ENCODE measurements around the gene UBE3B. TPM values are rescaled to one million over a fixed set of nuclear protein-coding genes. Genes with fewer than 3 reads are reported as not detected.

Gene UBE3B
- polyA plus RNA-seq, 1 experiment: 42.8 TPM

DNA sequence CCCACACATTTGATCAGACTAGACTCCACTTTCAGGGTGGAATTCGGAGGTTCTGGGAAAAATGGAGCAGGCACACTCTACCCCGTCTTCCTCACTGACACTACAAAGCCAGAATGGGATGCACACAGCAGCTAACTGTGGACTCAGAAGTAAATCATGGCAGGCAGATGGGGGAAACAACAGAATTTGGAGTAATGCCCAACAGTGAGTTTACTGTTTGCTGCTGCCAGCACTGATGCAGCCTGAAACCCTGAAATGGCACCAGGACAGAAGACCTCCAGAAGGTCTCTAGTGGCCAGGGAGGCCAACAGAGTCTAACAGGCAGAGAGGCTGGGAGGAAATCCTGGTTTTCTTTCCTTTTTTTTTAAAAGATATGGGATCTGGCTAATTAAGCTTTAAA lies 24.9 kb upstream of the UBE3B start:
- ChIA-PET POLR2A (no interaction called here), CTCF (interaction anchor here (0.8 to 2.5 kb wide), 3 partner anchors 15 to 24 kb away, joined by 3 to 14 read pairs (median 5); no protein-coding TSS in a partner anchor)
- no peaks in the 10 kb centered on the region for H3K27me3 ChIP-seq (ENCODE audit: control insufficient read depth, insufficient read depth, low read length)
- TF ChIP-seq, protein P1, sequence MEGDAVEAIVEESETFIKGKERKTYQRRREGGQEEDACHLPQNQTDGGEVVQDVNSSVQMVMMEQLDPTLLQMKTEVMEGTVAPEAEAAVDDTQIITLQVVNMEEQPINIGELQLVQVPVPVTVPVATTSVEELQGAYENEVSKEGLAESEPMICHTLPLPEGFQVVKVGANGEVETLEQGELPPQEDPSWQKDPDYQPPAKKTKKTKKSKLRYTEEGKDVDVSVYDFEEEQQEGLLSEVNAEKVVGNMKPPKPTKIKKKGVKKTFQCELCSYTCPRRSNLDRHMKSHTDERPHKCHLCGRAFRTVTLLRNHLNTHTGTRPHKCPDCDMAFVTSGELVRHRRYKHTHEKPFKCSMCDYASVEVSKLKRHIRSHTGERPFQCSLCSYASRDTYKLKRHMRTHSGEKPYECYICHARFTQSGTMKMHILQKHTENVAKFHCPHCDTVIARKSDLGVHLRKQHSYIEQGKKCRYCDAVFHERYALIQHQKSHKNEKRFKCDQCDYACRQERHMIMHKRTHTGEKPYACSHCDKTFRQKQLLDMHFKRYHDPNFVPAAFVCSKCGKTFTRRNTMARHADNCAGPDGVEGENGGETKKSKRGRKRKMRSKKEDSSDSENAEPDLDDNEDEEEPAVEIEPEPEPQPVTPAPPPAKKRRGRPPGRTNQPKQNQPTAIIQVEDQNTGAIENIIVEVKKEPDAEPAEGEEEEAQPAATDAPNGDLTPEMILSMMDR (IDR thresholded peaks at IDR 0.05; ENCODE audit: low read depth, low read length): no peak
- H3K9me3 ChIP-seq (ENCODE audit: control insufficient read depth, insufficient read depth, low read length): no peaks in the 10 kb centered on the region
- no peak for DNase-seq (ENCODE audit: low read depth, low spot score)
- no peak overlapping the region for H3K4me3 ChIP-seq (ENCODE audit: low read depth, low read length)
- H3K27ac ChIP-seq (ENCODE audit: low read depth, low read length): no peak overlapping the region

DNA sequence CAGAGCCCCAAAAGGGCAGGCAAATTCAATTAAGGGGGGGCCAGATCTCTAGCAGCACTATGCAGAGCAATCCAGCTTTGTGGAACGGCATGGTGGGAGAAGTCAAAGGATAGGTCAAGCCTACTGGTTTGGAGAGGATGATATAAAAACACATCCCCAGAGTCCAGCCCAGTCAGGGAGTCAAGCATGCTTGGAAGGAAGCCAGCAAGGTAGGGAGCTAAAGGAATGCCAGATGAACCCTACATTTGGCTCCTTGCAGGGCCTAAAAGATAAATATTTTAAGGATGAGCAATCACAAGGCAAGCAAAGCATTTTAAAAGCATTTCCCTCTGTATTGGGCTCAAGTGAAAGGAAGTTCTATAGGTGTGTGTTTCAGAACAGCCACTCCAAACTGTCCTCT lies 21.7 kb upstream of the UBE3B start:
- CTCF ChIA-PET: interaction anchor here (1.5 kb wide), 1 partner anchor 28 kb away, joined by 5 read pairs; no protein-coding TSS in a partner anchor
- no peaks in the 10 kb centered on the region for H3K27me3 ChIP-seq (ENCODE audit: control insufficient read depth, insufficient read depth, low read length)
- no peak overlapping the region for H3K4me3 ChIP-seq (ENCODE audit: low read depth, low read length)
- POLR2A ChIA-PET: no interaction called here
- TF ChIP-seq, protein P1 (IDR thresholded peaks at IDR 0.05; ENCODE audit: low read depth, low read length): no peak
- no peak for DNase-seq (ENCODE audit: low read depth, low spot score)
- H3K27ac ChIP-seq (ENCODE audit: low read depth, low read length): no peak overlapping the region
- no peaks in the 10 kb centered on the region for H3K9me3 ChIP-seq (ENCODE audit: control insufficient read depth, insufficient read depth, low read length)

DNA sequence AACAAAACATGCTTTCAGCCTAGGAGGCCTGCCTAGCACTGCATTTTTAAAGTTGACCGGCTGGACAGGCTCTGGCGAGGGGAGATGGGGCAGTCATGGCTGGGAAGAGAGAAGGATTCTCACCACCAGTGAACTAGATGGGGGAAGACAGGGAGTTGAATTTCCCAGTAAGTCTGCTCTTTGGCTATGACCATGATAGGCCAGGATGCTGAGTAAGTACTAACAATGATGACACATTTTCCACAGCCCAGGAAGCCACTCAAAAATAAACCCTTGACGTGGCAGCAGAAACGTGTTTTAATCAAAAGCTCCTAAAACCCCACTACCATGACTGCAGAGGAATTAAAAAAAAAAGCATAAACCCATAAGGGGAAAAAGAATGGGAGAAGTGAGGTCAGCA lies 19.3 kb upstream of the UBE3B start:
- Histone ChIP-seq H3K4me3 (ENCODE audit: low read depth, low read length) (no peak overlapping the region), H3K27me3 (ENCODE audit: control insufficient read depth, insufficient read depth, low read length) (no peaks in the 10 kb centered on the region), H3K9me3 (ENCODE audit: control insufficient read depth, insufficient read depth, low read length) (no peaks in the 10 kb centered on the region), H3K27ac (ENCODE audit: low read depth, low read length) (peak overlapping the region; percentile 98)
- TF ChIP-seq, protein P1 (IDR thresholded peaks at IDR 0.05; ENCODE audit: low read depth, low read length): no peak
- ChIA-PET POLR2A (interaction anchor here (0.9 kb wide), 1 partner anchor 15 kb away, joined by 8 read pairs; no protein-coding TSS in a partner anchor), CTCF (interaction anchor here (1.8 to 2.1 kb wide), 2 partner anchors 25 to 30 kb away, joined by 11 read pairs; no protein-coding TSS in a partner anchor)
- DNase-seq (ENCODE audit: low read depth, low spot score): peak; percentile 45

DNA sequence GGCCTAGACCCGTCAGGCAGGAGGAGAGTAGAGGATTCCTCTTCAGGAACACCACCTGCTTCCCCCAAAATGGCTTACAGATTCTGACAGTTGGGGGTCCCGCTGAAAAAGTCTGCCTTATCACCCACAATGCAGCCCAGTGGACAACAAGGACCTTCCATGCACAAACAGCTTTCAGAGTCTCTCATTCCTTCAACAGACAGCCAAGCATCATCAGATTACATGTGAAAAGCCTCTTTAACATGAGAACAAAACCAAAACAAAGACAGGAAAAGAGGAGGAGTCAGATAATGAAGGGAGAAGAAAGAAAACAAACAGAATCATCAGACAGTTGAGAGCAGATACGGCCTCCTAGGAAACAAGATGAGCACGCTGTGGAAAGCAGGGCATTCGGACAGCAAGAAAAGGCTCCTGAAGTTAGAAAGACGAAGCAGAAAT lies 18.6 kb upstream of the UBE3B start:
- ChIA-PET CTCF (interaction anchor here (1.8 to 2.1 kb wide), 2 partner anchors 26 to 31 kb away, joined by 11 read pairs; no protein-coding TSS in a partner anchor), POLR2A (interaction anchor here (0.9 kb wide), 1 partner anchor 16 kb away, joined by 8 read pairs; no protein-coding TSS in a partner anchor)
- peak overlapping the region; percentile 98 for H3K27ac ChIP-seq (ENCODE audit: low read depth, low read length)
- peak overlapping the region; percentile 26 for H3K4me3 ChIP-seq (ENCODE audit: low read depth, low read length)
- DNase-seq (ENCODE audit: low read depth, low spot score): no peak
- H3K27me3 ChIP-seq (ENCODE audit: control insufficient read depth, insufficient read depth, low read length): no peaks in the 10 kb centered on the region
- H3K9me3 ChIP-seq (ENCODE audit: control insufficient read depth, insufficient read depth, low read length): no peaks in the 10 kb centered on the region
- TF ChIP-seq, protein P1 (IDR thresholded peaks at IDR 0.05; ENCODE audit: low read depth, low read length): no peak

DNA sequence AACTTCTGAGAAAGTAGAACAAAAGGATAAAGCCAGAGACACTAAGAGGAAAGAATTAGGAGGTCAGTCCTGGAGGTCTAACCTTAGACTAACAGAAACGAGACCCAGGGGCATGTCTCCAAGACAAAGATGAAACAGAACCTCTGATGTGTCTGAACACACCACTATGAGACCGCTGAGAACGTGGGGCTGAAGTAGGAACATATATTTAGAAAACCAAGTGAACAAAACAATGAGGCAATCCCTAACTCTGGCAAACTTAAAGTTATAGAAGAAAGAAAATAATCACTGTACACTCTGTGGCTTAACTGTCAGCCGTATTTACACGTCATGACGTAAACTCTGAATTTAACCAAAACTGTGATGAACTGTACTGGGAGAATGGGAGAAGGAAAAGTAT lies 18.2 kb upstream of the UBE3B start:
- no peaks in the 10 kb centered on the region for H3K27me3 ChIP-seq (ENCODE audit: control insufficient read depth, insufficient read depth, low read length)
- DNase-seq (ENCODE audit: low read depth, low spot score): peak; percentile 70
- no peak overlapping the region for H3K4me3 ChIP-seq (ENCODE audit: low read depth, low read length)
- POLR2A ChIA-PET: no interaction called here
- CTCF ChIA-PET: interaction anchor here (2.0 kb wide), 1 partner anchor 31 kb away, joined by 7 read pairs; no protein-coding TSS in a partner anchor
- H3K9me3 ChIP-seq (ENCODE audit: control insufficient read depth, insufficient read depth, low read length): no peaks in the 10 kb centered on the region
- TF ChIP-seq, protein P1 (IDR thresholded peaks at IDR 0.05; ENCODE audit: low read depth, low read length): no peak
- H3K27ac ChIP-seq (ENCODE audit: low read depth, low read length): peak overlapping the region; percentile 98

All from AG04450 (cell line).